NCI-H146 (cell line): ENCODE measurements around the gene IFNLR1.

Source experiments
- DNase-seq: peaks from one replicate; lab custom pipeline; 2025; lab: John Stamatoyannopoulos, UW

IFNLR1 gene

GRCh38 chr1:24104854-24105253 lies 82.2 kb downstream of the IFNLR1 start:
- DNase-seq: no peak
